ENCODE results near the gene RBBP8NL. TPM values are rescaled to one million over a fixed set of nuclear protein-coding genes. Genes with fewer than 3 reads are reported as not detected.
A peak's percentile ranks its signal among the peaks of the same experiment; 100 is the strongest.

RBBP8NL gene
- total and polyA plus RNA-seq, 9 of the 15 experiments (the other 6 are each of a cell fraction or from before 2014, with no cell fraction given), result not detected

- TF ChIP-seq NR2C1 (IDR thresholded peaks at IDR 0.05) (peak; percentile 99), NR2C1 (tag; IDR thresholded peaks at IDR 0.05) (peak; percentile 99), HNRNPL (IDR thresholded peaks at IDR 0.05; ENCODE audit: low read depth, low read length) (peak; percentile 70; the same call in 1 of the 2 replicates), ZBTB7A (IDR thresholded peaks at IDR 0.05; ENCODE audit: borderline replicate concordance, control insufficient read depth, low read depth, low read length) (peak; percentile 96; the same call in 1 of the 2 replicates), ELF4 (CRISPR knock-in tag; IDR thresholded peaks at IDR 0.05) (peak; percentile 53; the same call in 1 of the 2 replicates), TOE1 (IDR thresholded peaks at IDR 0.05; ENCODE audit: borderline replicate concordance) (peak; percentile 27; the same call in 1 of the 2 replicates), TOE1 (CRISPR knock-in tag; IDR thresholded peaks at IDR 0.05; ENCODE audit: borderline replicate concordance, low read depth) (no peak), ZNF121 (CRISPR knock-in tag; conservative IDR thresholded peaks at IDR 0.05) (no peak), RBM39 (optimal IDR thresholded peaks at IDR 0.05; ENCODE audit: low read depth, low read length) (no peak), USF2 (CRISPR knock-in tag; IDR thresholded peaks at IDR 0.05) (0 out of 2 replicates have a peak, but pooled peaks have one; percentile 40), CXXC5 (CRISPR knock-in tag; IDR thresholded peaks at IDR 0.05) (peak; percentile 88), TAL1 (IDR thresholded peaks at IDR 0.05) (no peak), ZNF707 (CRISPR knock-in tag; conservative IDR thresholded peaks at IDR 0.05) (no peak), LCOR (CRISPR knock-in tag; IDR thresholded peaks at IDR 0.05) (peak; percentile 58; the same call in 1 of the 2 replicates), PHF20 (IDR thresholded peaks at IDR 0.05; ENCODE audit: partially characterized antibody) (peak; percentile 87), HMG20B (CRISPR knock-in tag; IDR thresholded peaks at IDR 0.05) (no peak), CREB1 (IDR thresholded peaks at IDR 0.05) (peak; percentile 78), CREB1 (CRISPR knock-in tag; IDR thresholded peaks at IDR 0.05) (peak; percentile 90), AFF4 (CRISPR knock-in tag; IDR thresholded peaks at IDR 0.05) (0 out of 2 replicates have a peak, but pooled peaks have one; percentile 77), SIX5 (IDR thresholded peaks at IDR 0.05; ENCODE audit: borderline replicate concordance in 1 of 2, insufficient read depth in 1 of 2, low read depth in 1 of 2, low read length in 2 of 2) (peak in 1 of 2 experiments; percentile 32; a peak in 1 of 4 replicates), GMEB1 (CRISPR knock-in tag; IDR thresholded peaks at IDR 0.05) (peak; percentile 73), ZZZ3 (IDR thresholded peaks at IDR 0.05) (no peak)
Measured at GRCh38 chr20:62386383-62387218, 40.7 kb downstream of the RBBP8NL start, which contains the start of gene RPS21 (continued).

All from K562 (cell line).